ENCODE data around the gene LRRIQ1. TPM values are rescaled to one million over a fixed set of nuclear protein-coding genes. Genes with fewer than 3 reads are reported as not detected.

LRRIQ1 gene, protein sequence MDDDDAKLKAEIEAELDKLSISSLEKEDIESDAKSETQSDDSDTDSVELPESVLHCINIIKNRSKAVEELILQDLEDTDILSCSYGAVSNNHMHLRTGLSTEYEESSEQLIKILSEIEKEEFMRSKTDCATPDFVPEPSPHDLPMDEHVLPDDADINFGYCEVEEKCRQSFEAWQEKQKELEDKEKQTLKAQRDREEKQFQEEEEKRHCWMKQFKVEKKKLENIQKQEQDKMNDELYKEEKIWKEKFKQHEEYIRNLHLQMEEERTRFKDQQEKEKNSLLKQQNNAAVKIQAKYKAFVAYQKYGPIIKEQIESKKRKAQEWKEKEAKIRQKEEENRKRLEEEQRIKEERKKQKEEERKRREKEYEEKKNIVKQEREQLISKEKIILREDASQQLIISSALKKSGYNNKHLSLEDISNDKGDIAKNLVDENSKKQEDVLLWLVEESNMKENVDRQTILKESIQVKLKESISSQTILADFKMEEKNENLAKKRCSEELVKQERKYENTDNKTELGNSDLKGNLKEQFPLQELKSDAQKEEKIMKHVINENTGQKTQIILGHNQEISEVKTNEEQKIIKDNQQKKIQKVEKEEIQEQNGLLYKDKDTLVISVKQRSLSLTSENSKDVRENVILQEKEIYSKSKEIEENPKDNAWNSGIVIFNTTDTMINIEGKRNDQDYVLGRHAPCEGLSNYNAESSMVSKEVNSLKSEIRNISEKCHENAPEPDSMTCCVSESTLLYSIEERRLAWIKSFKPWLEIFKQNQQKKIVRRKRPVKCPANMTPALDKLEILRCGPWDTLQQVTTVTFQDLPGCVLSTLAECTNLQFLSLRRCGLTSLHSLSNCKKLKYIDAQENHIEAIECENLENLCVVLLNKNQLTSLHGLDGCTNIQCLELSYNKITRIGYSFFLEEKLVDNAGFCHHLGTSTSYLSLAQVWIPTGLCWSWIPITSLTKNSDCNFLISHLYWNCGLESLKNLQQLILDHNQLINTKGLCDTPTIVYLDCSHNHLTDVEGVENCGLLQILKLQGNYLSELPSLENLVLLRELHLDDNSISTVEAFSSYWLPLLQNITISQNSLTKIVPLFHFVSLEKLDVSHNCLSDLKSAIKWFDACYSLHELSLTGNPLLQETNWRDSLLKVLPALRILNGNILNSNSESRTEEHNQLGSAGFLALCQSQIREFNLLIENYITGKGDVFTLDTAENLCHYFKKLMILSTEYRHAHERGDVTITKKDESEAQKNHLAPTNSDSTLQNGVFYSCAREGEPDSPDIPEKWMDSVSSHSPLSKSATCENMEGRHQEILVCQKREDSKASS (N-terminal part only)
- 10.1 TPM for total RNA-seq

DNA sequence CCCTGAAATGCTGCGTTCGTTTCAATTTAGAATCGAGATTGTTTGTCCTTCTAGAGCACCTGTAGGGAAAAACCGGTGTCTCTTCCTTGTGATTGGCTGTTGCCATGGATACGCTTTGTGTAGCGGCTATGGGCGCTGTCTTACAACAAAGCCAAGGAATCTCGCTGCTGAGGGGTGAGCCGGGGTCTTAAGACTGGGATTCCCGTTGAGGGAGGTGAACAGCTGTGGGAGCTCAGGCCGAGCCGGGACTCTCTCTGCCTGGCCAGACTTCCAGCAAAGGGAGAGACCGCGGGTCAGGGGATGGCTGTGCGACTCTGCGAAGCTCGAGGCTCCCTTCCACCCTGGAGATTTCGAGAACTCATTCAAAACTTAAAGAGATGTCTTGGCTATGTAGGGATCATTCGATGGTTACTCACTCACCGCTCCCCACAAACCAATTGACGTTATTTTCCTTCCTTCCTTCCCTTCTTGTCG lies at the start of gene LRRIQ1, which contains the start of gene TSPAN19:
Gene LRRIQ1, plus strand, starts transcription at position 118 of the 474 bp plus-strand sequence. CDS start 1,826 bp downstream, outside the sequence.
Gene TSPAN19, minus strand, starts transcription at position 44 of the 474 bp plus-strand sequence. CDS start 6,331 bp downstream, outside the sequence.

DNA sequence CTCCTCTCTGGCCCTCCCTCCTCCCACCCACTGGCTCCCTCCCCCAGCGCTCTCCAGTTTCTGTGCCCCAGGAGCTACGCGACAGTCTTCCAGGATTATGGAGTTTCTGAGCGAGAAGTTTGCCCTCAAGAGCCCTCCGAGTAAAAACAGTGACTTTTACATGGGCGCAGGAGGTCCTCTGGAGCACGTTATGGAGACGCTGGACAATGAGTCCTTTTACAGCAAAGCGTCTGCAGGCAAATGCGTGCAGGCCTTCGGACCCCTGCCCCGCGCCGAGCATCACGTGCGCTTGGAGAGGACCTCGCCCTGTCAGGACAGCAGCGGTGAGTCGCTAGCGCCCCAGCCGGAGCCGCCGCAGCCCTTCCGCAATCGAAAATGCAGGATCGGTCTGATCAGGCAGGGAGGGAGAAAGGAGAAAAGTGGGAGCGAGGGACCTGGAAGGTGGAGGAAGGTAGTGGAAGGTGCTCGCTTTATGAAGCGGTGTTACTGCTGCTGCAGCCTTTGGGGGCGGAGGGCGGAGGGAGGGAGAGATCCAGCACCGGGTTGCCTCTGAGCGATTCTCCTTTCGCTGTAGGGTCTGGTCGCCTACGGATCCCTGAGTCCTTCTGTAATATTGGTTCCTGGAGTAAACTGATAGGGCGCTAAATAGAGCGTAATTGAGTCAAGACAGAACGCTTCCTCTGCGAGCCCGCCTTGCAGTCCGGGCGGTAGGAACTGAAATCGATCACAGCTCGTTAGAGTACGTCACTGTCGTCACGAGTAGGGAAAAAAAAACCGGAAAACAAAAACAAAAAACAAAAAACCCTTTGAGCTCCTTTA lies 244.2 kb downstream of the LRRIQ1 start, which contains the start of gene ALX1:
Gene ALX1, plus strand, starts transcription at position 56 of the 819 bp plus-strand sequence. Its CDS starts 42 bp downstream, at position 98.

Other genes with a start within 250 kb of the LRRIQ1 start
- 71.4 TPM for gene SLC6A15, start 123.6 kb upstream of the LRRIQ1 start, total RNA-seq
- gene TSPAN19, start 74 bp upstream of the LRRIQ1 start, total RNA-seq = 0.22 TPM
- gene ALX1, start 243.9 kb downstream of the LRRIQ1 start, total RNA-seq = 13.0 TPM

Measured in camera-type eye (tissue), 1 donor.